KOPT-K1 (cell line): ENCODE measurements around the gene VWA2.

Source experiments
- H3K27ac ChIP-seq: fragments of 200-600 bp; sonication (generic); 2 replicates; pipeline ENCODE4 v1.5.1; 2016; ENCODE audit warnings: antibody characterized with exemption, mild to moderate bottlenecking, low read depth, low read length; ENCODE audit not compliant: poor library complexity, severe bottlenecking
- H3K36me3 ChIP-seq: fragments of 200-600 bp; sonication (generic); 2 replicates; pipeline ENCODE4 v1.5.1; 2017; ENCODE audit warnings: antibody characterized with exemption, mild to moderate bottlenecking, low read length, moderate library complexity; ENCODE audit not compliant: insufficient read depth
- H3K9me3 ChIP-seq: fragments of 200-600 bp; sonication (generic); 2 replicates; pipeline ENCODE4 v1.5.1; 2017; ENCODE audit warnings: antibody characterized with exemption, low read length, mild to moderate bottlenecking; ENCODE audit not compliant: insufficient read depth, poor library complexity, severe bottlenecking

The VWA2 gene

GRCh38 chr10:114239117-114239993, at the start of gene VWA2:
Gene VWA2, plus strand, starts transcription at chr10:114239254. Its CDS starts 9,460 bp downstream, at chr10:114248714.
- Histone ChIP-seq H3K27ac (no peak within 1 kb of the TSS), H3K9me3 (no peaks in the 10 kb centered on the region), H3K36me3 (no peaks in the 10 kb centered on the region)

- Histone ChIP-seq H3K36me3 (no peaks in the 10 kb centered on the region), H3K9me3 (no peaks in the 10 kb centered on the region), H3K27ac (no peak overlapping the region)
Observed at GRCh38 chr10:114189700-114190099, 49.4 kb upstream of the VWA2 start.

- no peaks in the 10 kb centered on the region for H3K36me3 ChIP-seq
- no peak overlapping the region for H3K27ac ChIP-seq
- no peaks in the 10 kb centered on the region for H3K9me3 ChIP-seq
Observed at GRCh38 chr10:114195079-114195478, 44.0 kb upstream of the VWA2 start.

GRCh38 chr10:114199239-114199638, 39.8 kb upstream of the VWA2 start:
- no peaks in the 10 kb centered on the region for H3K36me3 ChIP-seq
- no peak overlapping the region for H3K27ac ChIP-seq
- H3K9me3 ChIP-seq = no peaks in the 10 kb centered on the region

GRCh38 chr10:114202812-114203211, 36.2 kb upstream of the VWA2 start:
- Histone ChIP-seq H3K9me3 (no peaks in the 10 kb centered on the region), H3K27ac (no peak overlapping the region), H3K36me3 (no peaks in the 10 kb centered on the region)

GRCh38 chr10:114206902-114207301, 32.2 kb upstream of the VWA2 start:
- H3K27ac ChIP-seq = no peak overlapping the region

GRCh38 chr10:114207349-114207748, 31.7 kb upstream of the VWA2 start:
- no peaks in the 10 kb centered on the region for H3K36me3 ChIP-seq
- no peaks in the 10 kb centered on the region for H3K9me3 ChIP-seq
- no peak overlapping the region for H3K27ac ChIP-seq

More at GRCh38 chr10:114206902-114207301, 32.2 kb upstream of the VWA2 start:
- H3K36me3 ChIP-seq = no peaks in the 10 kb centered on the region
- H3K9me3 ChIP-seq = no peaks in the 10 kb centered on the region

- Histone ChIP-seq H3K36me3 (no peaks in the 10 kb centered on the region), H3K27ac (no peak overlapping the region)
Observed at GRCh38 chr10:114208351-114208750, 30.7 kb upstream of the VWA2 start.

GRCh38 chr10:114212153-114212552, 26.9 kb upstream of the VWA2 start:
- no peaks in the 10 kb centered on the region for H3K9me3 ChIP-seq
- no peaks in the 10 kb centered on the region for H3K36me3 ChIP-seq
- H3K27ac ChIP-seq = no peak overlapping the region

More at GRCh38 chr10:114208351-114208750, 30.7 kb upstream of the VWA2 start:
- no peaks in the 10 kb centered on the region for H3K9me3 ChIP-seq

- Histone ChIP-seq H3K27ac (no peak overlapping the region), H3K36me3 (no peaks in the 10 kb centered on the region)
Observed at GRCh38 chr10:114215033-114215432, 24.0 kb upstream of the VWA2 start.

GRCh38 chr10:114220281-114220680, 18.8 kb upstream of the VWA2 start:
- H3K9me3 ChIP-seq = no peaks in the 10 kb centered on the region
- no peak overlapping the region for H3K27ac ChIP-seq
- H3K36me3 ChIP-seq = no peaks in the 10 kb centered on the region

More at GRCh38 chr10:114215033-114215432, 24.0 kb upstream of the VWA2 start:
- H3K9me3 ChIP-seq = no peaks in the 10 kb centered on the region

- Histone ChIP-seq H3K36me3 (no peaks in the 10 kb centered on the region), H3K27ac (no peak overlapping the region), H3K9me3 (no peaks in the 10 kb centered on the region)
Observed at GRCh38 chr10:114221235-114221634, 17.8 kb upstream of the VWA2 start.

- Histone ChIP-seq H3K27ac (no peak overlapping the region), H3K9me3 (no peaks in the 10 kb centered on the region), H3K36me3 (no peaks in the 10 kb centered on the region)
Observed at GRCh38 chr10:114223066-114223465, 16.0 kb upstream of the VWA2 start.

- Histone ChIP-seq H3K9me3 (no peaks in the 10 kb centered on the region), H3K36me3 (no peaks in the 10 kb centered on the region), H3K27ac (no peak overlapping the region)
Observed at GRCh38 chr10:114228156-114228555, 10.9 kb upstream of the VWA2 start.

- no peaks in the 10 kb centered on the region for H3K9me3 ChIP-seq
Observed at GRCh38 chr10:114232561-114233176, 6.4 kb upstream of the VWA2 start.

More at GRCh38 chr10:114232561-114233176, 6.4 kb upstream of the VWA2 start:
- H3K36me3 ChIP-seq = no peaks in the 10 kb centered on the region
- no peak overlapping the region for H3K27ac ChIP-seq
